ENCODE results near the gene GPR160.

The GPR160 gene

DNA sequence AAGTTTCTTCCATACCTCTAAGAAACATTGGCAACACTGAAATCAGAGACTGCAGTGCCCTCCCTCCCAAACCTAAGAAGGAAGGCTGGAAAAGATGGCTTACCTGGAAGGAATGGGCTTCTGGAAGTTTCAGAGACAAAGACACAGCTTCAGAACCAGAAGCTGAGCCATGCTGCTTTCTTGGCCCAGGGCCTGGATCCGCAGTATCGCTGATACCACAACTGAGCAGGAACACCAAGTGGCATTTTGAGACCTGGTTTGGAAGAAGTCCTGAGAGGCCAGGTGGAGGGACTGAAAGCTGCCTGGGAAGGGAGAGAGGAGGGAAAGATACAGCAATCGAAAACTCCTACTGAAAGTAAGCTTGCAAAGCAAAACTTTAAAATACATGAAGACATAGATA, 19.8 kb downstream of the GPR160 start:
- Histone ChIP-seq H3K27me3 (ENCODE audit: insufficient read depth, poor library complexity, severe bottlenecking) (no peaks in the 10 kb centered on the region), H3K27ac (replicated peaks) (no peak overlapping the region), H3K4me3 (replicated peaks; ENCODE audit: insufficient read depth, low read length) (no peak overlapping the region)
- no peak for DNase-seq (ENCODE audit: low read depth in 1 of 2, low spot score in 1 of 2)
- no peak for TF ChIP-seq POLR2AphosphoS5 (IDR thresholded peaks at IDR 0.05; ENCODE audit: low read depth)
- TF ChIP-seq GABPA (IDR thresholded peaks at IDR 0.05; ENCODE audit: low read depth): no peak
- TF ChIP-seq CTCF (IDR thresholded peaks at IDR 0.05; ENCODE audit: insufficient read depth, low read length): no peak
- TF ChIP-seq REST (IDR thresholded peaks at IDR 0.05; ENCODE audit: insufficient replicate concordance, low read depth): no peak
- no peak for TF ChIP-seq SPI1 (IDR thresholded peaks at IDR 0.05; ENCODE audit: borderline replicate concordance, low read depth)

GRCh38 chr3:170058127-170058526, 20.3 kb downstream of the GPR160 start:
- Histone ChIP-seq H3K4me3 (replicated peaks; ENCODE audit: insufficient read depth, low read length) (no peak overlapping the region), H3K27me3 (ENCODE audit: insufficient read depth, poor library complexity, severe bottlenecking) (no peaks in the 10 kb centered on the region), H3K27ac (replicated peaks) (no peak overlapping the region)
- no peak for TF ChIP-seq GABPA (IDR thresholded peaks at IDR 0.05; ENCODE audit: low read depth)
- TF ChIP-seq POLR2AphosphoS5 (IDR thresholded peaks at IDR 0.05; ENCODE audit: low read depth): no peak
- no peak for TF ChIP-seq REST (IDR thresholded peaks at IDR 0.05; ENCODE audit: insufficient replicate concordance, low read depth)
- TF ChIP-seq CTCF (IDR thresholded peaks at IDR 0.05; ENCODE audit: insufficient read depth, low read length): no peak
- no peak for TF ChIP-seq SPI1 (IDR thresholded peaks at IDR 0.05; ENCODE audit: borderline replicate concordance, low read depth)
- DNase-seq (ENCODE audit: low read depth in 1 of 2, low spot score in 1 of 2): no peak

DNA sequence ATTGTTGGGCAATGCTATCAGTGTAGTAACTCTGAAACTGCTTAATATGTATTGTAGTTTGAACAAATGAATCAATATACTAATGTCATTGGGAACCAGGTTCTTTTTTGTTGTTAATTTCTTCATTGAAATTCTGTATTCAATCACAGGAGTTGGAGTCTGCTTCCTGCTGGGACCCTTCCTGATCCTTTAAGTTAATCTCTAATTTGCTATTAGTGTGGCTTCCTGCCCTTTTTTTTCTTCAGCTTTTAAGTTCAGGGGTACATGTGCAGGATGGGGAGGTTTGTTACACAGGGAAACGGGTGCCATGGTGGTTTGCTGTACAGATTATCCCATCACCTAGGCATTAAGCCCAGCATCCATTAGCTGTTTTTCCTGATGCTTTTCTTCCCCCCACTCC, 21.7 kb downstream of the GPR160 start:
- Histone ChIP-seq H3K27ac (replicated peaks) (no peak overlapping the region), H3K4me3 (replicated peaks; ENCODE audit: insufficient read depth, low read length) (no peak overlapping the region), H3K27me3 (ENCODE audit: insufficient read depth, poor library complexity, severe bottlenecking) (no peaks in the 10 kb centered on the region)
- TF ChIP-seq POLR2AphosphoS5 (IDR thresholded peaks at IDR 0.05; ENCODE audit: low read depth) (no peak), CTCF (IDR thresholded peaks at IDR 0.05; ENCODE audit: insufficient read depth, low read length) (no peak), GABPA (IDR thresholded peaks at IDR 0.05; ENCODE audit: low read depth) (no peak), REST (IDR thresholded peaks at IDR 0.05; ENCODE audit: insufficient replicate concordance, low read depth) (no peak), SPI1 (IDR thresholded peaks at IDR 0.05; ENCODE audit: borderline replicate concordance, low read depth) (no peak)
- no peak for DNase-seq (ENCODE audit: low read depth in 1 of 2, low spot score in 1 of 2)
